ENCODE measurements around the gene SLC35A3. TPM values are rescaled to one million over a fixed set of nuclear protein-coding genes. Genes with fewer than 3 reads are reported as not detected.

SLC35A3 gene
- total and polyA plus RNA-seq, 4 donors, result 21.5 to 35.2 (median 22.1) TPM

DNA sequence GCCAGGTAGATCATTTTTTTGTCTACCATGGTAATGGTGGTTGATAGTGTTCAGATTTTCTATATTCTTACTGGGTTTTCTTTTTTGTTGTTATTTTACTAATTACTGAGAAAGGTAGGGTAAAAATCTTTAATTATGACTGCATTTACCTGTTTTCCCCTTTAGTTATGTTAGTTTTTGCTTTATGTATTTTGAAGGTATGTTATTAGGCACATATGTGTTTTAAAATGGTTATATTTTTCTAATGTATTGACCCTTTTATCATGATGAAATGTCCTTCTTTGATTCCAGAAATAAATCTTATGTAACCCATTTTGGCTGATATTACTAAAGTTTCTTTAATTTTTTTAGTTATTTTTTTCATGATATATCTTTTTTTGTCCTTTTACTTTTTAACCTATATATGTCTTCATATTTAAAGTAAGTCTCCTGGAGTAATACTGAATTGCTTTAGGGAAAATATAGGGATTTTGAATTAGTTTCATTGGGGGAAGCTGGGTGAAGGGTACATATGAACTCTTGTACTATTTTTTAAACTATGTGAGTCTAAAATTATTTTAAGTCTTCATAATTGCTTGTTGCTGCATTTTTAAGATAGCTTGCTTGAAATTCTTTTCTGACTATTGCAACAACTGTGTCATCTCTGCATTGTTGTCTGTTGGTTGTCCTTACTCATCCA lies 22.4 kb downstream of the SLC35A3 start:
- peaks cover 4% of the 10 kb centered on the region for H3K9me3 ChIP-seq (ENCODE audit: control insufficient read depth, insufficient read depth, low read length)
- DNase-seq (ENCODE audit: low read depth in 4 of 6, low spot score in 6 of 6), result no peak
- no peaks in the 10 kb centered on the region for H3K4me1 ChIP-seq (ENCODE audit: control insufficient read depth, insufficient read depth, low read length)
- H3K27me3 ChIP-seq (ENCODE audit: control insufficient read depth, insufficient read depth, low read length), result no peaks in the 10 kb centered on the region
- H3K27ac ChIP-seq (ENCODE audit: low read depth, low read length), result no peak overlapping the region
- no peak overlapping the region for H3K4me3 ChIP-seq (ENCODE audit: low read depth, low read length)
- no peaks in the 10 kb centered on the region for H3K36me3 ChIP-seq (ENCODE audit: control insufficient read depth, insufficient read depth, low read length)

DNA sequence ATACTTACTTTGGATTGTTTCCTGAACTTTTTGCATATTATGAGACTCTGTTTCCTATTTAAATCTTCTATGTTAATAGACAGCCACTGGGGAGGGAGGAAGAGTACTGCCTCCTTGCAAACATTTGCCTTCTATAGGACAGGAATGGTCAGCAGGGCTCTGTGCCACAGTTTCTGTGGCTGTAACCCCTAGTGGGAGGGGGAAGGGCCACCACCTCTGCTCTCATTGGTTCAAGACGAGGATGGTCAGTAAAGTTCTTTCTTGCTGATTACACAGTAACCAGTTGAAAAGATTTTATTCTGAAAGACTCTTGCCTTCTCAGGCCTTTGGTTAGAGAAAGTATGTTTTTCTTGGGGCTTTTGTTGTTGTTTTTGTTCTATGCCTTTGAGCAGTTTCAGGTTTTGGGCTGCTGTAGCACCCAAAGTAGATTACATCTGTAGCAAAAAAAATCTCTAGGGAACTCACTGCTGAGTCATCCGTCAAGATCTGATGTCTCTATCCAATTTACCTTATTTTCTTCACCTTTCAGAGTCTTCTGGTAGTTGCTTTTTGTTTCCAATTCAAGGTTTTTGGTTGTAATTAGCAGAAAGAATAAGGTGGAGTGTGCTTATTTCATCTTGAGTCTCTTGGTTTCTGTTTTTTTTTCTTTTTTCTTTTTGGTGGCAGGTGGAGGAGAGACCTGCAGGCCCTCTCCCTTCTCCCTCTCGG lies 23.1 kb downstream of the SLC35A3 start:
- Histone ChIP-seq H3K36me3 (ENCODE audit: control insufficient read depth, insufficient read depth, low read length) (no peaks in the 10 kb centered on the region), H3K27ac (ENCODE audit: low read depth, low read length) (no peak overlapping the region), H3K27me3 (ENCODE audit: control insufficient read depth, insufficient read depth, low read length) (no peaks in the 10 kb centered on the region), H3K4me1 (ENCODE audit: control insufficient read depth, insufficient read depth, low read length) (no peaks in the 10 kb centered on the region), H3K9me3 (ENCODE audit: control insufficient read depth, insufficient read depth, low read length) (peaks cover 4% of the 10 kb centered on the region), H3K4me3 (ENCODE audit: low read depth, low read length) (no peak overlapping the region)
- no CpG with 5 or more reads among the region's 3 CpGs for WGBS (ENCODE audit: insufficient coverage)
- DNase-seq (ENCODE audit: low read depth in 4 of 6, low spot score in 6 of 6), result no peak

DNA sequence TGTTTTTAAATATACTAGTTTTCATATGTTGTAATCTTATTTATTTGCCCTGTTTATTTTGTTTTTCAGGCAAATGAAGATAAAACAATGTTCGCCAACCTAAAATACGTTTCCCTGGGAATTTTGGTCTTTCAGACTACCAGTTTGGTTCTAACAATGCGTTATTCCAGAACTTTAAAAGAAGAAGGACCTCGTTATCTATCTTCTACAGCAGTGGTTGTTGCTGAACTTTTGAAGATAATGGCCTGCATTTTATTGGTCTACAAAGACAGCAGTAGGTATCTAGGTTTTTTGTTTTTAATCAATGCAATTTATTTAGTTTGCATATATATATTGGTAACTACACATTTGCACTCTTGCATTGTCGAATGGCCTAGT lies 23.7 kb downstream of the SLC35A3 start:
- no peaks in the 10 kb centered on the region for H3K27me3 ChIP-seq (ENCODE audit: control insufficient read depth, insufficient read depth, low read length)
- no peak for DNase-seq (ENCODE audit: low read depth in 4 of 6, low spot score in 6 of 6)
- H3K4me1 ChIP-seq (ENCODE audit: control insufficient read depth, insufficient read depth, low read length), result no peaks in the 10 kb centered on the region
- peaks cover 4% of the 10 kb centered on the region for H3K9me3 ChIP-seq (ENCODE audit: control insufficient read depth, insufficient read depth, low read length)
- no peaks in the 10 kb centered on the region for H3K36me3 ChIP-seq (ENCODE audit: control insufficient read depth, insufficient read depth, low read length)
- no peak overlapping the region for H3K4me3 ChIP-seq (ENCODE audit: low read depth, low read length)
- WGBS (ENCODE audit: insufficient coverage), result no CpG with 5 or more reads among the region's 5 CpGs
- H3K27ac ChIP-seq (ENCODE audit: low read depth, low read length), result no peak overlapping the region

DNA sequence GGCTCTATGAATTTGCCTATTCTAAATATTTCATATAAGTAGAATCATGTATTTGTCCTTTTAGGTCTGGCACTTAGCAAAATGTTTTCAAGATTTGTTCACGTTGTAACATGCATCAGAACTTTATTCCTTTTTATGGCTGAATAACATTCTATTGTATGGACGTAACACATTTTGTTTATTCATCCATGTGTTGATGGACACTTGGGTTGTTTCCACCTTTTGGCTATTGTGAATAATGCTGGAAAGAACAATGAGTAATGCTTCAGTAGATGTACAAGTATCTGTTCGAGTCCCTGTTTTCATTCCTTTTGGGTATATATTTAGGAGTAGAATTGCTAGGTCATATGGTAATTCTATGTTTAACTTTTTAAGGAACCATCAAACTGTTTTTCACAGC lies 24.7 kb downstream of the SLC35A3 start:
- Histone ChIP-seq H3K9me3 (ENCODE audit: control insufficient read depth, insufficient read depth, low read length) (peaks cover 4% of the 10 kb centered on the region), H3K36me3 (ENCODE audit: control insufficient read depth, insufficient read depth, low read length) (no peaks in the 10 kb centered on the region), H3K27me3 (ENCODE audit: control insufficient read depth, insufficient read depth, low read length) (no peaks in the 10 kb centered on the region), H3K4me1 (ENCODE audit: control insufficient read depth, insufficient read depth, low read length) (no peaks in the 10 kb centered on the region), H3K27ac (ENCODE audit: low read depth, low read length) (no peak overlapping the region), H3K4me3 (ENCODE audit: low read depth, low read length) (no peak overlapping the region)
- WGBS (ENCODE audit: insufficient coverage), result no CpG with 5 or more reads among the region's 3 CpGs
- no peak for DNase-seq (ENCODE audit: low read depth in 4 of 6, low spot score in 6 of 6)

DNA sequence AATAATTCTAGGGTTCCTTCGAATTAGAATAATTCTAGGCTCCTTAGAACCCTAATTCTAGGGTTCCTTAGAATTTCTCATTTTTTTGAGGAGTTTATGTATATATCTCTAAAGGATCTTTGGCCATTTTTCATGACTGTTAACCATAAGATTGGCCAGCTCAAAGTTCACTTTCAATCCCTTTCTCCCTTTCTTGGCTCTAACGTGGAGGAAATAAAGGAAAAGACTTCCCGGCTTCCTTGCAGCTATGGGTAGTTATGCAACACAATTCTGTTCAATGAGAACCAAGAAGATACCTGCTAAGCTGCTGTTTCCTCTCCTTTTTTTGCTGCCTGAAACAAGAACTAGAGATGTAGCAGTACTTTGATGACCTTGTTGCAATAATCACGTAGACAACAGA lies 27.2 kb downstream of the SLC35A3 start:
- no peaks in the 10 kb centered on the region for H3K27me3 ChIP-seq (ENCODE audit: control insufficient read depth, insufficient read depth, low read length)
- no peaks in the 10 kb centered on the region for H3K4me1 ChIP-seq (ENCODE audit: control insufficient read depth, insufficient read depth, low read length)
- DNase-seq (ENCODE audit: low read depth in 4 of 6, low spot score in 6 of 6), result no peak
- H3K9me3 ChIP-seq (ENCODE audit: control insufficient read depth, insufficient read depth, low read length), result no peaks in the 10 kb centered on the region
- WGBS (ENCODE audit: insufficient coverage), result no CpG with 5 or more reads among the region's 4 CpGs
- H3K4me3 ChIP-seq (ENCODE audit: low read depth, low read length), result no peak overlapping the region
- H3K27ac ChIP-seq (ENCODE audit: low read depth, low read length), result no peak overlapping the region
- no peaks in the 10 kb centered on the region for H3K36me3 ChIP-seq (ENCODE audit: control insufficient read depth, insufficient read depth, low read length)

DNA sequence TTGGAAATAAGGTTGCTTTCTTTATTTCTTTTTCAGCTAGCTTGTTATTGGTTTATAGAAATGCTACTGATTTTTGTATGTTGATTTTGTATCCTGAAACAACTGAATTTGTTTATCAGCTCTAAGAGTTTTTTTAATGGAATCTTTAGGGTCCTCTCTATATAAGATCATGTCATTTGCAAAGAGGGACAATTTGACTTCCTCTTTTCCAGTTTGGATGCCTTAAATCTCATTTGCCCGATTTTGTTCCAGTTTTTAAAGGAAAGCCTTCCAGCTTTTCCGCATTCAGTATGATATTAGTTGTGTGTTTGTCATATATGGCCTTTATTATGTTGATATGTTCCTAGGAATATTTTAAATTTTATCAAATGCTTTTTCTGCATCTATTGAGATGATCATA lies 31.7 kb downstream of the SLC35A3 start:
- Histone ChIP-seq H3K36me3 (ENCODE audit: control insufficient read depth, insufficient read depth, low read length) (no peaks in the 10 kb centered on the region), H3K27ac (ENCODE audit: low read depth, low read length) (no peak overlapping the region), H3K4me3 (ENCODE audit: low read depth, low read length) (no peak overlapping the region), H3K9me3 (ENCODE audit: control insufficient read depth, insufficient read depth, low read length) (peaks cover 1% of the 10 kb centered on the region), H3K4me1 (ENCODE audit: control insufficient read depth, insufficient read depth, low read length) (no peaks in the 10 kb centered on the region), H3K27me3 (ENCODE audit: control insufficient read depth, insufficient read depth, low read length) (no peaks in the 10 kb centered on the region)
- WGBS (ENCODE audit: insufficient coverage), result no CpG with 5 or more reads among the region's 2 CpGs
- DNase-seq (ENCODE audit: low read depth in 4 of 6, low spot score in 6 of 6), result no peak

DNA sequence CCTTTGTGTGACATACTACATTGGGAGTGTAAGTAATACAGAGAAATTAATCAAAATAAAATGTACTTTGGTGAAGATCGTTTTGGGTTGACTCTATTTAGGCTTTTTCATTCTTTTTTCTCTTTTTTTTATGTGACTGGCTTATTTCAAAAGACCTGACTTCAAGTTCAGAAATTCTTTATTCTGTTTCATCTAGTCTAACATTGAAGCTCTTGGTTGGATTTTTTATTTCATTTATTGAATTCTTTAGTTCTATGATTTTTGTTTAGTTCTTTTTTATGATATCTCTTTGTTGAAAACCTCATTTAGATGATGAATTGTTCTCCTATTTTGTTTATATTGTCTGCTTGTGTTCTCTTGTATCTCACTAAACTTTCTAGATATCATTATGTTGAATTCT lies 35.6 kb downstream of the SLC35A3 start:
- no peaks in the 10 kb centered on the region for H3K27me3 ChIP-seq (ENCODE audit: control insufficient read depth, insufficient read depth, low read length)
- H3K4me1 ChIP-seq (ENCODE audit: control insufficient read depth, insufficient read depth, low read length), result no peaks in the 10 kb centered on the region
- H3K9me3 ChIP-seq (ENCODE audit: control insufficient read depth, insufficient read depth, low read length), result peaks cover 1% of the 10 kb centered on the region
- no peak overlapping the region for H3K4me3 ChIP-seq (ENCODE audit: low read depth, low read length)
- WGBS (ENCODE audit: insufficient coverage), result no CpG with 5 or more reads among the region's 1 CpG
- DNase-seq (ENCODE audit: low read depth in 4 of 6, low spot score in 6 of 6), result no peak
- no peak overlapping the region for H3K27ac ChIP-seq (ENCODE audit: low read depth, low read length)
- H3K36me3 ChIP-seq (ENCODE audit: control insufficient read depth, insufficient read depth, low read length), result no peaks in the 10 kb centered on the region

DNA sequence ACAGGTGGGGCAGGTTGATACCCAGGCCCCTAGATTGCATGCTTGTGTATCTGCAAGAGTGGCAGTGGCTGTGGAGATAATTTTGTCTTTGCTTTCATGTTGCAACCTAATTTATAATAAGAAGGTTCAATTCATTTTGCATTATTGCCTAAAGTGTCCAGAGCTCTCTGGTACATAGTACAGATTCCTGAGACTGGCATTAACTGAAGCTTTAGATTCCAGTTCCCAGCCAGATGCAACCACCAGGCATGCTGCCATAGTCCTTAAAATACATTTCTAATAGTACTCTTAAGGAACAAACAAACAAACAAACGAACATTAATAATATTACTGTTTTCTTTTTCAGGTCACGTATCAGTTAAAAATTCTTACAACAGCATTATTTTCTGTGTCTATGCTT lies 36.9 kb downstream of the SLC35A3 start:
- no peak overlapping the region for H3K27ac ChIP-seq (ENCODE audit: low read depth, low read length)
- peaks cover 2% of the 10 kb centered on the region for H3K36me3 ChIP-seq (ENCODE audit: control insufficient read depth, insufficient read depth, low read length)
- H3K9me3 ChIP-seq (ENCODE audit: control insufficient read depth, insufficient read depth, low read length), result peaks cover 1% of the 10 kb centered on the region
- no CpG with 5 or more reads among the region's 2 CpGs for WGBS (ENCODE audit: insufficient coverage)
- H3K27me3 ChIP-seq (ENCODE audit: control insufficient read depth, insufficient read depth, low read length), result no peaks in the 10 kb centered on the region
- H3K4me1 ChIP-seq (ENCODE audit: control insufficient read depth, insufficient read depth, low read length), result no peaks in the 10 kb centered on the region
- H3K4me3 ChIP-seq (ENCODE audit: low read depth, low read length), result no peak overlapping the region
- no peak for DNase-seq (ENCODE audit: low read depth in 4 of 6, low spot score in 6 of 6)

DNA sequence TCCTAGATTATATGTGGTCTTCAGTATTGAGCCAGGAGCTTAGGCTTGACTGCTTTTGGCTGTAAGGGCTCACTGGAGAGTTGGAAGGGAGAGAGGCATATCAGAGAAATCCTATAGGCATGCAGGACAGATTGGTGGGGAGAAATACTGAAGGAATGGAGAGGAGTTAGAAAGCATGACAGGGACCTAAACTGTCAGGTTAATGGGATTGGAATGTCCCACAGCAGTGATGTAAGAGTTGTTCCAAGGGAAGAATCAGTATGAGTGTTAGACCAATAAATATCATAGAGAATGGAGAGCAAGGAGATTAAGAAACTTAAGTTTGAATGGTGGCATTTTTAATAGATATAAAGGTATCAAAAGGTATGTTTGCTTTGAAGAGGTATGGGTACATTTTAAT lies 39.7 kb downstream of the SLC35A3 start:
- DNase-seq (ENCODE audit: low read depth in 4 of 6, low spot score in 6 of 6), result no peak
- peaks cover 1% of the 10 kb centered on the region for H3K9me3 ChIP-seq (ENCODE audit: control insufficient read depth, insufficient read depth, low read length)
- H3K27ac ChIP-seq (ENCODE audit: low read depth, low read length), result no peak overlapping the region
- H3K36me3 ChIP-seq (ENCODE audit: control insufficient read depth, insufficient read depth, low read length), result peaks cover 4% of the 10 kb centered on the region
- no peaks in the 10 kb centered on the region for H3K4me1 ChIP-seq (ENCODE audit: control insufficient read depth, insufficient read depth, low read length)
- no peak overlapping the region for H3K4me3 ChIP-seq (ENCODE audit: low read depth, low read length)
- H3K27me3 ChIP-seq (ENCODE audit: control insufficient read depth, insufficient read depth, low read length), result no peaks in the 10 kb centered on the region

DNA sequence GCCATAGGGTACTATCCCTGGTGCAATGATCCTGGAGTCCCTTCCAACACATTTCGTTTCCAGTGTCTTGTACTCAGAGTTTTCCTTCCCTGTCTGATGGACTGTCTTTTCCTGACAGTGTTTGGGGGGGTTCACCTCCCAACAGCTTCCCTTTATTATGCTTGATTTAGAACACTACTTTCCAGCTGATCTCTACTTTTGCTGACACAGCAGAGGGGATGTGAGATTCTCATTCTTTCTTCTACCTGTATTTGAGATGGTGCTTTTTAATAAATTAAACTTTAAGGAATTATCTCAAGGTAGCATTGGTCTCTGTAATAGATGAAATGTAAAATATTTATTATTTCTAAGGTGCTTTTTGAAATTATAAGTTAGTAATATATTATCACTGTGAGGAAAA lies 41.0 kb downstream of the SLC35A3 start:
- DNase-seq (ENCODE audit: low read depth in 4 of 6, low spot score in 6 of 6), result no peak
- peaks cover 4% of the 10 kb centered on the region for H3K36me3 ChIP-seq (ENCODE audit: control insufficient read depth, insufficient read depth, low read length)
- no peaks in the 10 kb centered on the region for H3K9me3 ChIP-seq (ENCODE audit: control insufficient read depth, insufficient read depth, low read length)
- no CpG with 5 or more reads among the region's 1 CpG for WGBS (ENCODE audit: insufficient coverage)
- no peak overlapping the region for H3K4me3 ChIP-seq (ENCODE audit: low read depth, low read length)
- H3K27me3 ChIP-seq (ENCODE audit: control insufficient read depth, insufficient read depth, low read length), result no peaks in the 10 kb centered on the region
- no peak overlapping the region for H3K27ac ChIP-seq (ENCODE audit: low read depth, low read length)
- no peaks in the 10 kb centered on the region for H3K4me1 ChIP-seq (ENCODE audit: control insufficient read depth, insufficient read depth, low read length)
